ENCODE data around the gene MED22. TPM values are rescaled to one million over a fixed set of nuclear protein-coding genes. Genes with fewer than 3 reads are reported as not detected.

MED22 gene
- total and polyA plus RNA-seq, 2 of the 8 experiments (the other 6 are each of a cell fraction or from before 2014, with no cell fraction given) = 56.4 to 68.4 TPM

DNA sequence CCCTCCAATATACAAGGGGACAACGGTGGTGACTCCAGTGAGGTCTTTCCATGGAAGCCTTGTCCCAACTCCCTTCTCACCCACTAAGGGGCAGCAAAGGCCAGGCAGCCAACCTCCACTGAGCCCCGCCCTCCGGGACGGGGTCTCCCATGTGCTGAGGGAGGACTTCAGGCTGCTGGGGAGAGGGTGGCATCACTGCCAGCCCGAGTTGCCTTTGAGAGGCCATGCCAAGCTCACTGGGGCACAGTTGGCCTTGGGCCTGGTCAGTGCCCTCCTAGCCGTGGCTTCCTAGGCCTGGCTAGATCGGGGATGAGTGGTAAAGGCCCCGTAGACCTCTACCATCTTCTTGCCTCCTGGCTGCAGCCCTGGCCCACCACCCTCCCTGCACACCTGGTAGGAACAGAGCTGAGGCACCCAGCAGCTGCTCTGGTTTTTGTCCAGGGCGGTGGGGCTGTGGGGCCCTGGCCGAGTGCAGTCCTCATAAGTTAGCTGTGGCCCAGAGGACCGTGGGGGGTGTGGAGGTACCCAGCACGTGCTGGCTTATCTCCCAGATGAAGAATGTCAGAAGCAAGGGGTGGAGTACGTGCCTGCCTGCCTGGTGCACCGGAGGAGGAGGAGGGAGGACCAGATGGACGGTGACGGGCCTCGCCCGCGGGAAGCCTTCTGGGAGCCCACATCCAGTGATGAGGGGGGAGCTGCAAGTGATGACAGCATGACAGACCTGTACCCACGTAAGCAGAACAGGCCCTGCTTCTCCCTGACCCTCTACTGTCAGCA lies 11.7 kb upstream of the MED22 start (continued):
- no peak for TF ChIP-seq SP4 (IDR thresholded peaks at IDR 0.05; ENCODE audit: low read length)
- no peak for TF ChIP-seq CTBP2 (IDR thresholded peaks at IDR 0.05; ENCODE audit: borderline replicate concordance, insufficient read depth, insufficient read length, low read length)
- TF ChIP-seq JUND (IDR thresholded peaks at IDR 0.05; ENCODE audit: low read length) = no peak
- 0 out of 3 replicates have a peak, but pooled peaks of 1 of the 2 experiments have one; percentile 26 for TF ChIP-seq POLR2A (IDR thresholded peaks at IDR 0.05; ENCODE audit: control extremely low read depth in 1 of 2, low read depth in 2 of 2, low read length in 2 of 2)
- TF ChIP-seq CREB1 (IDR thresholded peaks at IDR 0.05) = no peak
- TF ChIP-seq ASH2L (IDR thresholded peaks at IDR 0.05; ENCODE audit: low read length) = no peak
- TF ChIP-seq PHF8 (conservative IDR thresholded peaks at IDR 0.05; ENCODE audit: low read depth, low read length) = no peak
- no peak for TF ChIP-seq HDAC6 (IDR thresholded peaks at IDR 0.05; ENCODE audit: low read depth, low read length)
- TF ChIP-seq RBBP5 (IDR thresholded peaks at IDR 0.05; ENCODE audit: borderline replicate concordance, low read depth, low read length) = no peak
- TF ChIP-seq EP300 (IDR thresholded peaks at IDR 0.05; ENCODE audit: borderline replicate concordance in 1 of 2, low read depth in 2 of 2, low read length in 2 of 2) = no peak
- no peak for TF ChIP-seq CBX5 (IDR thresholded peaks at IDR 0.05; ENCODE audit: low read depth, low read length)
- TF ChIP-seq, protein P1, sequence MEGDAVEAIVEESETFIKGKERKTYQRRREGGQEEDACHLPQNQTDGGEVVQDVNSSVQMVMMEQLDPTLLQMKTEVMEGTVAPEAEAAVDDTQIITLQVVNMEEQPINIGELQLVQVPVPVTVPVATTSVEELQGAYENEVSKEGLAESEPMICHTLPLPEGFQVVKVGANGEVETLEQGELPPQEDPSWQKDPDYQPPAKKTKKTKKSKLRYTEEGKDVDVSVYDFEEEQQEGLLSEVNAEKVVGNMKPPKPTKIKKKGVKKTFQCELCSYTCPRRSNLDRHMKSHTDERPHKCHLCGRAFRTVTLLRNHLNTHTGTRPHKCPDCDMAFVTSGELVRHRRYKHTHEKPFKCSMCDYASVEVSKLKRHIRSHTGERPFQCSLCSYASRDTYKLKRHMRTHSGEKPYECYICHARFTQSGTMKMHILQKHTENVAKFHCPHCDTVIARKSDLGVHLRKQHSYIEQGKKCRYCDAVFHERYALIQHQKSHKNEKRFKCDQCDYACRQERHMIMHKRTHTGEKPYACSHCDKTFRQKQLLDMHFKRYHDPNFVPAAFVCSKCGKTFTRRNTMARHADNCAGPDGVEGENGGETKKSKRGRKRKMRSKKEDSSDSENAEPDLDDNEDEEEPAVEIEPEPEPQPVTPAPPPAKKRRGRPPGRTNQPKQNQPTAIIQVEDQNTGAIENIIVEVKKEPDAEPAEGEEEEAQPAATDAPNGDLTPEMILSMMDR (IDR thresholded peaks at IDR 0.05; ENCODE audit: control extremely low read depth in 1 of 3, insufficient read depth in 1 of 3, low read depth in 1 of 3, low read length in 3 of 3) = peak in 2 of 3 experiments; percentile 72 to 75; a peak in 3 of 4 replicates
- TF ChIP-seq JUN (IDR thresholded peaks at IDR 0.05; ENCODE audit: low read depth, low read length) = no peak
- TF ChIP-seq, protein P2, sequence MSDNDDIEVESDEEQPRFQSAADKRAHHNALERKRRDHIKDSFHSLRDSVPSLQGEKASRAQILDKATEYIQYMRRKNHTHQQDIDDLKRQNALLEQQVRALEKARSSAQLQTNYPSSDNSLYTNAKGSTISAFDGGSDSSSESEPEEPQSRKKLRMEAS (IDR thresholded peaks at IDR 0.05) = peak; percentile 40; the same call in 1 of the 2 replicates
- no peak for TF ChIP-seq EGR1 (IDR thresholded peaks at IDR 0.05; ENCODE audit: borderline replicate concordance, low read depth, low read length)
- no peak for TF ChIP-seq BACH1 (IDR thresholded peaks at IDR 0.05; ENCODE audit: low read length)
- no peak for TF ChIP-seq NANOG (IDR thresholded peaks at IDR 0.05; ENCODE audit: insufficient read depth, low read depth, low read length, poor library complexity, severe bottlenecking)
- TF ChIP-seq, protein P3, sequence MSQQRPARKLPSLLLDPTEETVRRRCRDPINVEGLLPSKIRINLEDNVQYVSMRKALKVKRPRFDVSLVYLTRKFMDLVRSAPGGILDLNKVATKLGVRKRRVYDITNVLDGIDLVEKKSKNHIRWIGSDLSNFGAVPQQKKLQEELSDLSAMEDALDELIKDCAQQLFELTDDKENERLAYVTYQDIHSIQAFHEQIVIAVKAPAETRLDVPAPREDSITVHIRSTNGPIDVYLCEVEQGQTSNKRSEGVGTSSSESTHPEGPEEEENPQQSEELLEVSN (IDR thresholded peaks at IDR 0.05) = no peak
- no peak for TF ChIP-seq RNF2 (IDR thresholded peaks at IDR 0.05; ENCODE audit: borderline replicate concordance, low read depth, low read length, missing control alignments, poor library complexity, severe bottlenecking)
- TF ChIP-seq TAF7 (optimal IDR thresholded peaks at IDR 0.05; ENCODE audit: borderline replicate concordance, low read depth, low read length) = no peak

Data from H1 (cell line).